Epithelial cell of proximal tubule (primary cell): ENCODE data around the gene SOX10. TPM values are rescaled to one million over a fixed set of nuclear protein-coding genes. Genes with fewer than 3 reads are reported as not detected.

Experiments used
- DNase-seq: peaks from one replicate; pipeline ENCODE4 v3.0.0-alpha.2; 2011; ENCODE audit warnings: low read depth
- H3K4me3 ChIP-seq: 2 replicates; pipeline ENCODE4 v1.5.1; 2011; ENCODE audit warnings: low read depth, mild to moderate bottlenecking, low read length
- total RNA-seq: library from RNA; depleted of rRNA; stranded (reverse); fragments of >200 nt; gene quantifications from 2 replicates; pipeline ENCODE4 v1.2.3, GENCODE V29; 2015
- TF ChIP-seq, protein P1 (sequence below): conservative IDR thresholded peaks from 2 replicates; pipeline ENCODE4 v1.5.1; 2012; ENCODE audit warnings: low read depth, mild to moderate bottlenecking, low read length

The SOX10 gene
- total RNA-seq, 1 donor from 2014 or later = not detected

DNA sequence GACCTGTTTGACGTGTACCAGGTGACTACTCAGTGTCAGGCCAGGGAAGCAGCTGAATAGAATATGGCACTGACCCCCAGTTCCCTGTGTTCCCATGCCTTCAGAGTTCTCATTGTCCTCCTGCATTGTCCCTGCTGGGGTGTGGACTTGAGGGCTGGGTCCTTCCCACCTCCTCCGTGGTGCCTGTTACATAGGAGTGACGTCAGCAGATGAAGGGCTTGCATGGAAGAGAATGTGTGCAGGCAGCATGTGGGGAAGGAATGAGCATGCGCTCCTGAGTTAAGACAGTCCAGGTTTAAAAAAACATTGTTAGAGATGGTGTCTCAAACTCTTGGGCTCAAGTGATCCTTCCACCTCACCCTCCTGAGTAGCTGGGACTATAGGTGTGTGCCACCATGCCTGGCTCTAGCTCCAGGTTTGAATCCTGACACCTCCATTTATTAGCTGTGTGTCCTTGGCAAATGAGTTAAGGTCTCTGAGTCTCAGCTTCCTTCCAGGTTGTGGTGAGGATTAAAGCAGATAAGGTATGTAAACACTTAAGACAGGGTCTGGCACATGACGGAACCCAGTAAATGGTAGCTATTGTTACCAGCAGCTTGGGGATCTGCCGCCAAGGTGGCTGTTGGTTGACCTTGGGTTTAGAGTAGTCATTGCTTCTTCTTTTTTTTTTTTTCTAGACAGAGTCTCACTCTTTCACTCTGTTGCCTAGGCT is 7.5 kb upstream of the SOX10 start:
- no peak for DNase-seq
- H3K4me3 ChIP-seq = no peak overlapping the region
- TF ChIP-seq, protein P1, sequence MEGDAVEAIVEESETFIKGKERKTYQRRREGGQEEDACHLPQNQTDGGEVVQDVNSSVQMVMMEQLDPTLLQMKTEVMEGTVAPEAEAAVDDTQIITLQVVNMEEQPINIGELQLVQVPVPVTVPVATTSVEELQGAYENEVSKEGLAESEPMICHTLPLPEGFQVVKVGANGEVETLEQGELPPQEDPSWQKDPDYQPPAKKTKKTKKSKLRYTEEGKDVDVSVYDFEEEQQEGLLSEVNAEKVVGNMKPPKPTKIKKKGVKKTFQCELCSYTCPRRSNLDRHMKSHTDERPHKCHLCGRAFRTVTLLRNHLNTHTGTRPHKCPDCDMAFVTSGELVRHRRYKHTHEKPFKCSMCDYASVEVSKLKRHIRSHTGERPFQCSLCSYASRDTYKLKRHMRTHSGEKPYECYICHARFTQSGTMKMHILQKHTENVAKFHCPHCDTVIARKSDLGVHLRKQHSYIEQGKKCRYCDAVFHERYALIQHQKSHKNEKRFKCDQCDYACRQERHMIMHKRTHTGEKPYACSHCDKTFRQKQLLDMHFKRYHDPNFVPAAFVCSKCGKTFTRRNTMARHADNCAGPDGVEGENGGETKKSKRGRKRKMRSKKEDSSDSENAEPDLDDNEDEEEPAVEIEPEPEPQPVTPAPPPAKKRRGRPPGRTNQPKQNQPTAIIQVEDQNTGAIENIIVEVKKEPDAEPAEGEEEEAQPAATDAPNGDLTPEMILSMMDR = no peak

DNA sequence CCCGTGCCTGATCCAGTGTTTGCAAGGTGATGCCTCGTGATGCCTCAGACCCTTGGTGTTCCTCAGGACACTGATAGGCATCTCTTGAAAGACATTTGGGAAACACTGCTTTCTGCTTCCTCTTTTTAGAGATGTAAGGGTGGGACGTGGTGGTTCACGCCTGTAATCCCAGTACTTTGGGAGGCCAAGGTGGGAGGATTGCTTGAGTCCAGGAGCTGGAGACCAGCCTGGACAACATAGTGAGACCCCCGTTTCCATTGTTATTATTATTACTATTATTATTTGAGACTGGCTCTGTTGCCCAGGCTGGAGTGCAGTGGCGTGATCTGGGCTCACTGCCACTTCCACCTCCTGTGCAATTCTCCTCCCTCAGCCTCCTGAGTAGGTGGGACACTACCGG is 6.5 kb upstream of the SOX10 start:
- no peak overlapping the region for H3K4me3 ChIP-seq
- TF ChIP-seq, protein P1 = no peak
- DNase-seq = no peak

DNA sequence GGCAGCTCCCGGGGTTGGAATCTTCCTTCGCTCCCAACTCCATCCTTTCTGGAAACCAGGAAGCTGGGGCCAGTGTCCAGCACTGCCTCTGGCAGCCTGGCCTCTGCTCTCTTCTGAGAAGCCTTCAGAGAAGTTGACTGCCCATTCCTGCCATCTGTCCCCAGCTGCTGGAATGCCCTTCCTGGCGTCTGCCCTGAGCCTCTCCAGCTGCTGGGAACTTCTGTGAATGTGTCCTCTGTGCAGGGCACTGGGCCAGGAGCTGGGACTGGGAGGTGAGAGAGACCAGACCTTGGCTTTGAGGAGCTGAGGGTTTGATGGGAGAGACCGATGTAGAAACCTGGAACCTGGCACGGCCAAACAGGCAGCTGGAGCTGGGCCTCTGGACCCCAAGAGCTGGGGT is 5.9 kb upstream of the SOX10 start:
- TF ChIP-seq, protein P1 = no peak
- DNase-seq = no peak
- H3K4me3 ChIP-seq = no peak overlapping the region

DNA sequence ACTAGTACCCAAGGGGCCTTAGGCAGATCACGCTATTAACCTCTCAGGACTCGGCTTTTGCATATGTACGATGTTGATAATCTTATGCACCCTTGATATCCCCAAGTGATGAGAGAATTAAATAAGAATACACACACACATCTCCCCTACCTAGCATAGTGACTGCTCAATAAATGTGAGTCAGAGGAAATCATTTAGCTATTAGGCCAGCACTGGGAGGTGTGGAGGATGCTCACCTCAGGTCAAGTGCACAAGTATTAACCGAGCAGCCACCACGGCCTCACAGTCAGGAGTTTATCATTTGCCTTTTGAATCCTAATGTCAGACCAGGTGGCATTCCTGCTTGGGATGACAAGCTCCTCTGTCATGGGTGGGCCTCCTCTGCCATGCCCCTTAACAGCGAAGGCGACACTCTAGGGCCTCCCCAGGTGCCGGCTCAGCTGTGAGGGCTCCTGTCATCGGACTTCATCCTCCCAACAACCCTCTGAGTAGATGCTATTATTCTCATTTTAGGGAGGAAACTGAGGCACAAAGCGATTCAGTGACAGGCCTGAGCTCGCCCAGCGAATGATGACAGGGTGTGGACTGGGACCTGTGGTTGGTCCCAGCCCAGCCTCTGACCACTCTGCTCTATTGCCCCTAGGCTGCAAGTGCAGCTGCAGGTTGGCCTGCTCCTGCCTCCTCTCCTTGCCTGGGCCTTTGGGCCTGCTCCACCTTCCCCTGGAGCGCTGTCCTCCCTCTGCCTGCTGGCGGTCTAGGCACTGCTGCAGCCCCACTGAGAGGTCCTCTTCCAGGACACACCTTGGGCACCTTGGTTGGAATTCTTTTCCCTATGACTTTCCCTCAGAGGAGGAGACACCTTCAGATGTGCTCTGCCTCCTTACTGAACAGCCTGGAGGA is 5.0 kb upstream of the SOX10 start:
- TF ChIP-seq, protein P1 = no peak
- no peak overlapping the region for H3K4me3 ChIP-seq
- no peak for DNase-seq

- TF ChIP-seq, protein P1 = no peak
- DNase-seq = no peak
- H3K4me3 ChIP-seq = no peak overlapping the region
Measured at GRCh38 chr22:37986371-37986770, 2.0 kb upstream of the SOX10 start.

DNA sequence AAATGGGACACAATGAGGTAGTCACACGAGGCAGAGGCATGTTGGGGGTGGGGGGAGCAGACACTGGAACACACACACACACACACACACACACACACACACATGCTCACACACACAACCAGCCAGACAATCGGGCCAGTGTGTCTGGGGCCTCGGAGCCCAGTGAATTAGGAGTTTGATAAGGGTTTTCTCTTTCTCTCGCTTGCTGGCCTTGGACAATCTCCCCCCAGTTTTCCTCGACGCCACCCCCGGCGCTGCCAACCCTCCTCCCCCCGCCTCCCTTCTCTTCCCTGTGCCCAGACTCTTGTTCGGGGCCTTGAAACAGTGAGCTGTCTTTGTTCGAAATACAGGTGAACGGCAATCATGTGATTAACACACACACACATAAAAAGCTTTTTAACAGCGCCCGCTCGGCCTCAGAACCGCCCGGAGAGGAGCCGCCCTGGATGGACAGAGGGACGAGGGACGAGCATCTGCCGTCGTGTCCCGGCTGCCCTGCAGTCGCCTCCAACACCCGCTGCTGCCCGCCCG is 1.5 kb upstream of the SOX10 start:
- no peak for DNase-seq
- TF ChIP-seq, protein P1 = no peak
- H3K4me3 ChIP-seq = no peak overlapping the region
